Amniotic epithelial cell (primary cell): ENCODE results near the gene CD1C.
"Not testable (repeated sequence)": the region's sequence is repeated elsewhere in the genome, so short reads cannot be mapped to it uniquely, and the experiment has no call there.

Source experiments
- DNase-seq: peaks from one replicate; pipeline ENCODE4 v3.0.0-alpha.2; 2010; ENCODE audit warnings: low read depth

The CD1C gene

GRCh38 chr1:158289811-158290210, at the start of gene CD1C:
Gene CD1C, plus strand, starts transcription at chr1:158289923. Its CDS starts 142 bp downstream, at chr1:158290065.
- DNase-seq, result no peak

GRCh38 chr1:158246650-158247049, 43.1 kb upstream of the CD1C start:
- no peak for DNase-seq

DNA sequence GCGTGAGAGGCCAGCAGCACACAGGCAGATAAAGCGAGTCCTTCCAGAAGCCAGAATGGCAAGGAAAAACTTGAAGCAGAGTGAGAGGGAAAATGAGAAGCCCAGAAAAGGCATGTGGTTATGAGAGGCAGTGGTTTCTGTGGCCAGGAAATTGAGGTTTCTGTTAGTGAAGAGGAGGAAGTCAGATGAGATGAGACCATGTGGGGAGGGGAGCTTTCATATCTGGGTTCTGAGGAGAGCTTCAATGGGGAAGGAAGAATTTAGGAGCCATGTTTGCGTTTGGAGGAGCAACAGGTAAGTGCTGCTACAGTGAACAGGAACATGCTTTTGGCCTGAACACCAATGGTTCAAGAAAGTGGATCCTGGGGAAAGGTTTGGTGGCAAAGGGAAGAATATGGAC, 41.6 kb upstream of the CD1C start:
- no peak for DNase-seq

DNA sequence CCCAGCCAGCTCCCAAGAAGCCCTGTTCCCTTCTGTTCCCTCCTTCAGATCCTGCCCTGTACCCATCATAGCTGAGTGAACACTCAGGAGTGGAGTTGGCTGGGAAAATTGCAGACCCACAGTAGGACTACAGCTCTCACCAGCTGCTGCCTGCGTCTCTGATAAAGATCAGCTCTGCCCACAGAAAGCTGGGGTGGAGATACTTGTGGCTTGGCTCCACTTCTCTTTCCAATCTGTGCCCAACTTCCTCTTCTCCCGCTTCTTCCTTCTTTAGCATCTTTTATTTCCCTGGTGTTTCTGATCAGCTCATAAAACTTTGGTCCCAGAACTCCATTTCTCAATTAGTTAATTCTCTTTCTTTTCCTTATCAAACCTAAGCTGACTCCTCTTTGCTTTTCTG, 41.0 kb upstream of the CD1C start:
- no peak for DNase-seq

DNA sequence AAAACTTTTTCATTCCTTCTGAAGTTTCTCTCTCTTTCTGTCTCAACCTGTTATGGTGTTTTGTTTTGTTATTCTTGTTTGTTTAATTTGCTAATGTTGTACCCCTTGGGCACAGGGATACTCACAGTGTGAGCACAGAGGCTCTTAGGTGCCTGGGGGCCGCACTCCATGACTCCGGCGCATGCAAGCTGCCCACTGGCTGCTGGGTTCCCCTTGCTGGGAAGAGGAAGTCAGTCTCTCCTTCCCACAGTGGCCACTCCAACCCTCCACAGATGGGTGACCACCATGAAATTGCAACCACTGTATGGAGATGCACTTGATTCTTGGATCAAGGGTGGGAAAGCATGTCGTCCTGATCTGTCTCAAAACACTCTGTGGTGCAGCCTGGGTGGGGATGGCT, 40.1 kb upstream of the CD1C start:
- no peak for DNase-seq

DNA sequence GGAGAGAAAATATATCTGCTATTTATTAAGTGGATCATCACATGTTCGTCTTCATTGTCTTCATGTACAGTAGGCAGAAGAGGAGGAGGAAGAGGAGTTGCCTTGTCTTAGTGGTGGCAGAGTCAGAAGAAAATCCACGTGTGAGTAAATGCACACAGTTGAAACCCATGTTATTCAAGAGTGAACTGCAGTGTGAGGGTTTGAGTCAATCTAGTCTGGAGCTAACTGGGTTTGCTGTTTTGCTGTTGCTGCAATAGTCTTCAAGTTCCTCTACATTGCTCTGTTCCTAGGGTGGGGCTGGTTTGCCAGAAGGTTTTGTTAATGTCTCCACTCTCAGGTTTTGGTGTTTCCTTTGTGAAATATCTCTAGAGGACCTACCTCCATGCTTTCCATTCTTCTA, 38.6 kb upstream of the CD1C start:
- no peak for DNase-seq

DNA sequence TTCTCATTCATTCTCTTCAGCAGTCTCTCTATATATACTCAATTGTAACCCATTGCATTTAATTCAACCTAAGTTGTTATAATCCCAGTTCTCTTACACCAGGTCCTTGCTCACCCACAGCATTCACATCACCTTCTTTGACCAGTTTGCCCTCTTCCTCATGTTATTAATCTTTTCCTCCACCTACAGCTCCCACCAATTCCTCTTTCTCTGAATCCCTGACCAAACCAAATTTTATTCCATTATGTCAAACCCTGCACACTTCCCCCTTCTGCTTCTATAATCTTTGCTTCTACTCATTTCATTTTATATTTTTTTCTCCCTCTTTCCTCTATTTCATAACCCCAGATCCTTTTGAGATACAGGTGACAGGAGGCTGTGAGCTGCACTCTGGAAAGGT, 34.1 kb upstream of the CD1C start:
- no peak for DNase-seq

GRCh38 chr1:158256747-158257146, 33.0 kb upstream of the CD1C start:
- not testable (repeated sequence) for DNase-seq

- DNase-seq, result no peak
Measured at GRCh38 chr1:158257888-158258287, 31.8 kb upstream of the CD1C start.

- no peak for DNase-seq
Measured at GRCh38 chr1:158259117-158259516, 30.6 kb upstream of the CD1C start.

DNA sequence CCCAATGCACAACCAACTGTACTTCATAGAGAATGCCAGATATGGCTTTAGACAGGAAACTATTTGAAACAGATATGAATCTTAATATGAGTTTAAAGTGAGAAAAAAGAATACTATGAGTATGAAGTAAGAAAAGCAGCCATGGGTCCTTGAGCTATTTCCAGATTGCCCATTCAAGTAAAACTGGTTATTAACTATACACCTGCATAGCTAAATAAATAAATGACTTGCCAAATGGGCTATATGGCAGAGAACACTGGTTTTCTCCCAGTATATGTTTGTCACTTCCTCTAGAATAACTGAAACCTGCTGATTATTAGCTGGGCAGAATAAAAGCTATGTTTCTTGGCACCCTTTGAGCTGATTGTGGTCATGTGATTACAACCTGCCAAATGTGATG, 17.0 kb upstream of the CD1C start:
- no peak for DNase-seq

GRCh38 chr1:158274797-158275196, 14.9 kb upstream of the CD1C start:
- no peak for DNase-seq

- not testable (repeated sequence) for DNase-seq
Measured at GRCh38 chr1:158282421-158282820, 7.3 kb upstream of the CD1C start.

- no peak for DNase-seq
Measured at GRCh38 chr1:158283965-158284364, 5.8 kb upstream of the CD1C start.

DNA sequence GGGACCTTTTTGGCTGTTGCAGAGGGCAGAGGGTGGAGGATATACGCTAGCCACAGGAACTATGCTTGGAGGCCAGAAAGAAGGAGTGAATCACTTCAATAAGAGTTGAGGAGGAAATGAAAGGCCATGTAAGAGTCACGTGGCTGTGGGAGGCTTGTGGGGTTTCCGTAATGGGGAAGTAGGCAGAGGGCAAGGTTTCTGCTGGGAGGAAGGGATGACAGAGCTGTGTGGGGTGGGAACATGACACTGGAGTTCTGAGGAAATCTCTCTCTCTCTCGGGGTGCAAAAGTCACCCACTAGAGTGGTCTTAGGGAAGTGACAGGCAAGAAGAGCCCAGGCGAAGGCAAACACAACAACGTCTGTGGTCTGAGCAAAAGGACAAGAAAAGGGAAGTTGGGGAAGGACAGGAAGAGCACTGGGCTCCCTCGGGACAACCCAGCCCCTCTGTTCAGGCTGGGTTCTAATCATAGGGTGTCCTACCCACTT, 3.9 kb upstream of the CD1C start:
- DNase-seq, result no peak

DNA sequence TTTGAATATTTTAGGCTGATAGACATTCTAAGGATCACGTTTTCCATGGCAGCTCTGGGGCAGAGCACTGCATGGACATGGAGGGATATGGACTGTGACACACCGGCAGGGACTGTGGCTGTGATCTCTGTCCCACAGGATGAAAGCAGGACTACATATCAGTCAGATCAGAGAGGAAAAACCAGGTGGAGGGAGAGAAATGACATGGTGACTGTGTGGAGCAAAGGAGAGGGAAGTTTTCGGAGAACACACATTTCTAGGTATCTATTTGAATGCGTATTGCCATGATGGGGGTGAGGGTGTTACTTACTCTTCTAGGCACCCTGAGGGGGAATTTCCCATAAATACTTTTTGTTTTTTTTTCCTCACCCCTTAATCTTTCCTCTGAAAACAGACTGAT, 3.2 kb upstream of the CD1C start:
- DNase-seq, result no peak

DNA sequence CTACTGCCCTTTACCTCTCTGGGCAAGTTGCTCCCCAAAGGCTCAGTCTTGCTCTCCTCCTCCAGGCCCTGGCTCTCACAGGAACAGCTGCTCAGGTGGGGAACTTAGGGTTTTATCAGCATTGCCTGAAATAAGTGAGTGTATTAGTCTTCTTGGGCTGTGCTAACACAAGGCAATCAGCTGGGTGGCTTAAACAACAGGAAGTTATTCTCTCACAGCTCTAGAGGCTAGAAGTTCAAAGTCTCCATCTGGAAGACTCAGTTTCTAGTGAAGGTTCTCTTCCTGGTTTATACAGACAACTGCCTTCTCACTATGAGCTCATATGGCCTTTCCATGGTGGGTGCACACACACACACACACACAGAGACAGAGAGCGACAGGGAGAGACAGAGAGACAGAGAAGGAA, 2.8 kb upstream of the CD1C start:
- DNase-seq, result no peak

- DNase-seq, result no peak
Measured at GRCh38 chr1:158290321-158290844, 660 bp downstream of the CD1C start.

- no peak for DNase-seq
Measured at GRCh38 chr1:158295791-158296190, 6.1 kb downstream of the CD1C start.

- DNase-seq, result no peak
Measured at GRCh38 chr1:158310623-158311022, 20.9 kb downstream of the CD1C start.

- no peak for DNase-seq
Measured at GRCh38 chr1:158311066-158311465, 21.3 kb downstream of the CD1C start.

- no peak for DNase-seq
Measured at GRCh38 chr1:158323866-158324265, 34.1 kb downstream of the CD1C start.

DNA sequence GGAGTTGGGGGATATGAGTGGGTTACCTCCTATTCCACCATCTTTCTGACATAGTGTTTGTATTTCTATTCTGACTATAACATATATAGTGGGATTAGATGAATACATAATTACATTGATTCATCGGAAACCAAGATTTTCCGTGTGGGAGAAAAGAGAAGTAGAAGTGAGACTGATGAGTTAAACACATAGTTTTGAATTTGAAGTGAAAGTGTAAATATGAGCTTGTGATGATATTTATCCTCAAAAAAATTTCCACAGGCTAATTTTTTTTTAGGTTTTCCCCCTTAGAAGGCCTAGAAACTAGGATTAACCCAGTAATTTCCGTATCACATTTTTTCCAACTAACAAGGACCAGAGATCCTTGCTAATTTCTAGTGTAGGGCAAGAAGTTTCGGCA, 34.7 kb downstream of the CD1C start:
- no peak for DNase-seq

DNA sequence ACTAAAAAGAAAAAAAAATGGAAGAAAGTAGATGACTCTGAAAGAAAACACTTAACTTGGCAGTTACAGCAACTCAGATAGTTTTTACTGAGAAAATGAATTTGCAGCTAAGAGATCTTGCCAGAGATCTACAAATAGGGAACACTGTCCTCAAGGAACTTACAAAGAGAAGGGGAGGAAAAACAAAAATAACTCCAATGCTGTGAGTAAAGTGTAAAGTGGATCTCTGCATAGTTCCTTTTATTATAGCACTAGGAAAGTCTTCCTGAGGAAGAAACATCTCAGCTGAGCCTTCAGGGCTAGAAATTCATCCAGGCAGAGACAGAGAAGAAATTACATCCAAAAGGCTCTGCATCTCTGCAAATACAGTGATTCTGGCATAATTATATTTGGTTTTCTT, 37.8 kb downstream of the CD1C start:
- DNase-seq, result no peak

GRCh38 chr1:158328426-158328825, 38.7 kb downstream of the CD1C start:
- DNase-seq, result no peak
